ENCODE data around the gene CASS4.

Gene CASS4

DNA sequence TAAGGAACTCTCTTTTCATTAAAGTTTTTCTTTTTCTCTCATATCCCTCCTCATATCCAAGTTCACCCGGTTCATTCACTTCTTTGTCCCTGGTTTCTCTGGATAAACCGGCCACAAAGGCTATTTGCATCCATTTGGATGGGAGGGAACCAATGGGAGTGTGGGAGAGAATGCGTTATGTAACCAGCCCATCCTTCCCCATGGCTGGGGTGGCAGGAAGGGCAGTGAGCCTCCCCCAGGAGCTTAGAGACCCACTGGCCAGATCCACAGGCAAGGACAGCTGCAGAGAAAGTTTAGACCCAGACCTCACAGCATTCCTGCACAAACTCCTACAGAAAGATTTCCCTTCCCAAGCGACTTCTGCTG, 10.7 kb downstream of the CASS4 start:
- TF ChIP-seq, protein P1, sequence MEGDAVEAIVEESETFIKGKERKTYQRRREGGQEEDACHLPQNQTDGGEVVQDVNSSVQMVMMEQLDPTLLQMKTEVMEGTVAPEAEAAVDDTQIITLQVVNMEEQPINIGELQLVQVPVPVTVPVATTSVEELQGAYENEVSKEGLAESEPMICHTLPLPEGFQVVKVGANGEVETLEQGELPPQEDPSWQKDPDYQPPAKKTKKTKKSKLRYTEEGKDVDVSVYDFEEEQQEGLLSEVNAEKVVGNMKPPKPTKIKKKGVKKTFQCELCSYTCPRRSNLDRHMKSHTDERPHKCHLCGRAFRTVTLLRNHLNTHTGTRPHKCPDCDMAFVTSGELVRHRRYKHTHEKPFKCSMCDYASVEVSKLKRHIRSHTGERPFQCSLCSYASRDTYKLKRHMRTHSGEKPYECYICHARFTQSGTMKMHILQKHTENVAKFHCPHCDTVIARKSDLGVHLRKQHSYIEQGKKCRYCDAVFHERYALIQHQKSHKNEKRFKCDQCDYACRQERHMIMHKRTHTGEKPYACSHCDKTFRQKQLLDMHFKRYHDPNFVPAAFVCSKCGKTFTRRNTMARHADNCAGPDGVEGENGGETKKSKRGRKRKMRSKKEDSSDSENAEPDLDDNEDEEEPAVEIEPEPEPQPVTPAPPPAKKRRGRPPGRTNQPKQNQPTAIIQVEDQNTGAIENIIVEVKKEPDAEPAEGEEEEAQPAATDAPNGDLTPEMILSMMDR (IDR thresholded peaks at IDR 0.05), result no peak
- Histone ChIP-seq H3K4me3 (no peak overlapping the region), H3K27ac (peak overlapping the region in 1 of 2 donors; percentile 13)
- DNase-seq (ENCODE audit: low spot score), result no peak

DNA sequence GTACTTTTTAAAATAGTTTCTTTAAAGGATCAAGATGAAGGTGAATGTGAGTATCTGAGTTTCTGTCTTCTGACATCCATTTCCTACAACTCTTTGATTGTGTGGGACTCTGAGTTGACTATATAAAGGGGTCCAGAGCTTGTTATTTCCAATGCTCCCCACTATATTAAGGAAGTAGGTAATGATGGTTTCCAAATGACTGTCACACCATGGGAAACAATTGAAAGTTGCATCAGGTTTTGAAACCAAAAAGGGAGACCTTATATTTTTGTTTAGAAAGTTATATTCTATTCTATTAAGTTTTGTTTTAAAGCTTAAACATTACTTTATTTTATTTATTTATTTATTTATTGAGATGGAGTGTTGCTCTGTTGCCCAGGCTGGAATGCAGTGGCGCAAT, 11.2 kb downstream of the CASS4 start:
- TF ChIP-seq, protein P1 (IDR thresholded peaks at IDR 0.05), result no peak
- Histone ChIP-seq H3K4me3 (no peak overlapping the region), H3K27ac (peak overlapping the region in 1 of 2 donors; percentile 13)
- DNase-seq (ENCODE audit: low spot score), result no peak

DNA sequence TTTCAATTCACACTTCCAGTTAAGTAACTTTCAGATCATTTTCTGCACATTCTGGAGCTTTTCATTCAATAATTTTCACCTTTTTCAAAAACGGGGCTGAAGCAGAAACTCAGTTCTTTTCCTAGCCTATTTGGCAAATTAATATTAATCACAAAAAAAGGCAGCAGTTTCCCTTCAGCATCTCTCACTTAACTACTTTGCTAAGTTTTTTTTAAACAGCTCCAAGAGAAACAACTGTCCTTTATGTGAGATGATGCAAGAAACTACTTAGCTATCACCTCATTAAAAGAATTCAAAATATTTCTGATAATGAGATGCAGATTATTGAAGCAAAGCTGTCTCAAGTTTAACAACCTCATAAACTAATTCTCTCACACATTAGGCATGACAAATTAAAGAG, 11.8 kb downstream of the CASS4 start:
- TF ChIP-seq, protein P1 (IDR thresholded peaks at IDR 0.05), result no peak
- Histone ChIP-seq H3K27ac (no peak overlapping the region), H3K4me3 (no peak overlapping the region)
- DNase-seq (ENCODE audit: low spot score), result no peak

- DNase-seq (ENCODE audit: low spot score), result no peak
- TF ChIP-seq, protein P1 (IDR thresholded peaks at IDR 0.05), result no peak
These were observed 12.9 kb downstream of the CASS4 start for GRCh38 chr20:56424931-56425330.

DNA sequence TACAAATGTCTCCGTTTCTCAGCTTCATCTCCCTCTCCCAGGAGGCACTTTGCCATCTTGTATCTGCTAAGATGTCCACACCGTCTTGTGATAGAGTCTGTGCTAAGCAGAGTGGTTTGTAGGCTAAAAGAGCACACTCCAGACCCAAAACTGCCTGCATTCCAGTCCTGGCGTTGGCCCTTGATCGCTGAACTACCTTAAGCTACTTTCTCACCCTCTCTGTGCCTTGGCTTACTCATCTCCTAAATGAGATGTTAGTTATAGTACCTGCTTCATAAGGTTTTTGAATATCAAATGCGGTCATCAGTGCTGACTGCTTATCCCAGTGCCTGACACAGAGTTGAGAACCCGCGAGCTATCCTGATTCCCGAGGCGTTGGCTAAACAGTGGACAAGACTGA, 14.0 kb downstream of the CASS4 start:
- Histone ChIP-seq H3K27ac (no peak overlapping the region), H3K4me3 (no peak overlapping the region)
- no peak for DNase-seq (ENCODE audit: low spot score)
- TF ChIP-seq, protein P1 (IDR thresholded peaks at IDR 0.05), result no peak

More at GRCh38 chr20:56424931-56425330, 12.9 kb downstream of the CASS4 start:
- Histone ChIP-seq H3K4me3 (no peak overlapping the region), H3K27ac (no peak overlapping the region)

DNA sequence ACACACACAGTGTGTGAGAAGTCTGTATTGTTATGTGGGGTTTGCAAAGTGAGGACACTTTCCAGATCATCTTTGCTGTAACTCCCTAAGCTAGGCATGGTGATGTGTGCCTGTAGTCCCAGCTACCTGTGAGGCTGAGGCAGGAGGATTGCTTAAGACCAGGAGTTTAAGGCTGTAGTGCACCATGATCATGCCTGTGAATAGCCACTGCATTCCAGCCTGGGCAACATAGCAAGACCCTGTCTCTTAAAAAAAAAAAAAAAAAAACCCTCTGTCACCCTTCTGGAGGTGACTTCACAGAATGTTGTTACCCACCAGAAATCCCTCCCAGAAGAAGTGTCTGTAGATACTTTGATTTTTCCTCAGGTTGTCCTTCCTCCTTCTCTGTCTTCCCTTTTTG, 14.9 kb downstream of the CASS4 start:
- DNase-seq (ENCODE audit: low spot score), result no peak
- no peak overlapping the region for H3K4me3 ChIP-seq
- H3K27ac ChIP-seq, result no peak overlapping the region
- TF ChIP-seq, protein P1 (IDR thresholded peaks at IDR 0.05), result no peak

- Histone ChIP-seq H3K27ac (no peak overlapping the region), H3K4me3 (no peak overlapping the region)
- TF ChIP-seq, protein P1 (IDR thresholded peaks at IDR 0.05), result no peak
- DNase-seq (ENCODE audit: low spot score), result no peak
These were observed 15.7 kb downstream of the CASS4 start for GRCh38 chr20:56427797-56428196.
